ENCODE data around the gene PRDM16. TPM values are rescaled to one million over a fixed set of nuclear protein-coding genes. Genes with fewer than 3 reads are reported as not detected.

The PRDM16 gene
- total RNA-seq, 4 donors from 2014 or later, result 5.9 to 41.7 (median 11.2) TPM

GRCh38 chr1:3067301-3067670 is 1.7 kb upstream of the PRDM16 start:
- no peak for TF ChIP-seq CTCF (IDR thresholded peaks at IDR 0.05)
- TF ChIP-seq EP300 (IDR thresholded peaks at IDR 0.05), result no peak
- no peak for TF ChIP-seq POLR2A (IDR thresholded peaks at IDR 0.05)
- Histone ChIP-seq H3K9me3 (no peaks in the 10 kb centered on the region), H3K27me3 (peaks cover 0 to 82% of the 10 kb centered on the region in 2 donors), H3K4me3 (peak overlapping the region; percentile 47 to 87 (median 54)), H3K4me1 (peaks cover 0 to 83% (median 30%) of the 10 kb centered on the region in 4 donors), H3K36me3 (no peaks in the 10 kb centered on the region), H3K27ac (peak overlapping the region; percentile 78 to 95 (median 88))
- WGBS, 2 donors, result 18% methylated on average over 26 of the region's 29 CpGs; no CpG with 5 or more reads in 1 of the 2 donors
- no peak for DNase-seq (ENCODE audit: low spot score in 2 of 2)

- H3K27ac ChIP-seq, result peak overlapping the region; percentile 78 to 95 (median 88)
- peak in 1 of 2 donors; percentile 11 for TF ChIP-seq POLR2A (IDR thresholded peaks at IDR 0.05)
- TF ChIP-seq EP300 (IDR thresholded peaks at IDR 0.05), result no peak
- H3K9me3 ChIP-seq, result no peaks in the 10 kb centered on the region
- WGBS, 2 donors, result 1 to 3% methylated on average over 25 to 48 of the region's 97 CpGs
- no peak for DNase-seq (ENCODE audit: low spot score in 2 of 2)
- H3K4me3 ChIP-seq, result peak overlapping the region; percentile 47 to 87 (median 54)
- H3K36me3 ChIP-seq, result no peaks in the 10 kb centered on the region
- H3K4me1 ChIP-seq, result peaks cover 0 to 82% (median 30%) of the 10 kb centered on the region in 4 donors
- peaks cover 0 to 82% of the 10 kb centered on the region in 2 donors for H3K27me3 ChIP-seq
Observed at GRCh38 chr1:3067671-3068563, 1.1 kb upstream of the PRDM16 start.

- peak in 1 of 2 donors; percentile 30 for DNase-seq (ENCODE audit: low spot score in 2 of 2)
- peak overlapping the region; percentile 57 to 87 (median 77) for H3K4me3 ChIP-seq
- 0 to 1% methylated on average over 19 to 47 of the region's 91 CpGs for WGBS, 2 donors
- H3K27ac ChIP-seq, result peak overlapping the region; percentile 91 to 97 (median 97)
- peaks cover 0 to 82% of the 10 kb centered on the region in 2 donors for H3K27me3 ChIP-seq
- peaks cover 0 to 81% (median 19%) of the 10 kb centered on the region in 4 donors for H3K4me1 ChIP-seq
- no peaks in the 10 kb centered on the region for H3K9me3 ChIP-seq
- no peaks in the 10 kb centered on the region for H3K36me3 ChIP-seq
- peak in 1 of 2 donors; percentile 35 for TF ChIP-seq POLR2A (IDR thresholded peaks at IDR 0.05)
- TF ChIP-seq EP300 (IDR thresholded peaks at IDR 0.05), result peak in 1 of 2 donors; percentile 69
- peak; percentile 22 to 54 (median 45) for TF ChIP-seq CTCF (IDR thresholded peaks at IDR 0.05)
Observed at GRCh38 chr1:3069491-3070308, 697 bp downstream of the PRDM16 start.

GRCh38 chr1:3070309-3070643 is 1.3 kb downstream of the PRDM16 start:
- WGBS, 2 donors, result 0% methylated on average over 14 of the region's 57 CpGs; no CpG with 5 or more reads in 1 of the 2 donors
- TF ChIP-seq POLR2A (IDR thresholded peaks at IDR 0.05) (no peak), CTCF (IDR thresholded peaks at IDR 0.05) (no peak), EP300 (IDR thresholded peaks at IDR 0.05) (no peak)
- DNase-seq (ENCODE audit: low spot score in 2 of 2), result no peak
- Histone ChIP-seq H3K4me1 (peaks cover 0 to 79% (median 19%) of the 10 kb centered on the region in 4 donors), H3K9me3 (no peaks in the 10 kb centered on the region), H3K36me3 (no peaks in the 10 kb centered on the region), H3K27me3 (peaks cover 0 to 80% of the 10 kb centered on the region in 2 donors), H3K27ac (peak overlapping the region; percentile 91 to 97 (median 97)), H3K4me3 (peak overlapping the region; percentile 67 to 87 (median 77))
